ENCODE measurements around the gene ZNF438. TPM values are rescaled to one million over a fixed set of nuclear protein-coding genes. Genes with fewer than 3 reads are reported as not detected.
"Not testable (repeated sequence)": the region's sequence is repeated elsewhere in the genome, so short reads cannot be mapped to it uniquely, and the experiment has no call there.

ZNF438 gene
- total RNA-seq, 4 donors from 2014 or later = 6.1 to 14.1 (median 7.1) TPM

DNA sequence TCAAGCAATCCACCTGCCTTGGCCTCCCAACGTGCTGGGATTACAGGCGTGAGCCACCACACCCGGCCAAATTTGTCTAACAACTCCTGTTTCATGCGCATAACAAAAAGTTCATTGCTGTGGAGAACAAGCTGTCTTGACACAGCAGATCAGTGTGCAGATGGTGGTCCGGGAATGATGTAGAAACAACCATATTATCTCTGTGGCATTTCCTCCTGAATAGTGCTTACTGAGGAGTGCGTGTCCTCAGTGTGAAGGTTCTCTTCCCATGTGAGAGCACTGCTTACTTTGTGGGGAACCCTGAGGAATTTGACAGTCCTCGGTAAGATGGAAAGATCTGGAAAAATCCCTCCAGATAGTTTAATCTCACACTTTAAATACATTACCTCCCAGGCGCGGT is 30.3 kb upstream of the ZNF438 start:
- TF ChIP-seq CTCF (IDR thresholded peaks at IDR 0.05) = no peak
- no peak for TF ChIP-seq POLR2AphosphoS5 (IDR thresholded peaks at IDR 0.05)
- TF ChIP-seq EP300 (IDR thresholded peaks at IDR 0.05) = no peak
- TF ChIP-seq POLR2A (IDR thresholded peaks at IDR 0.05) = no peak
- WGBS = over 99% methylated on average over 9 of the region's 9 CpGs
- Histone ChIP-seq H3K4me1 (peaks cover 12% of the 10 kb centered on the region), H3K4me3 (no peak overlapping the region), H3K27me3 (no peaks in the 10 kb centered on the region), H3K9me3 (no peaks in the 10 kb centered on the region), H3K36me3 (no peaks in the 10 kb centered on the region), H3K27ac (no peak overlapping the region)
- no peak for DNase-seq (ENCODE audit: low spot score in 2 of 2)

DNA sequence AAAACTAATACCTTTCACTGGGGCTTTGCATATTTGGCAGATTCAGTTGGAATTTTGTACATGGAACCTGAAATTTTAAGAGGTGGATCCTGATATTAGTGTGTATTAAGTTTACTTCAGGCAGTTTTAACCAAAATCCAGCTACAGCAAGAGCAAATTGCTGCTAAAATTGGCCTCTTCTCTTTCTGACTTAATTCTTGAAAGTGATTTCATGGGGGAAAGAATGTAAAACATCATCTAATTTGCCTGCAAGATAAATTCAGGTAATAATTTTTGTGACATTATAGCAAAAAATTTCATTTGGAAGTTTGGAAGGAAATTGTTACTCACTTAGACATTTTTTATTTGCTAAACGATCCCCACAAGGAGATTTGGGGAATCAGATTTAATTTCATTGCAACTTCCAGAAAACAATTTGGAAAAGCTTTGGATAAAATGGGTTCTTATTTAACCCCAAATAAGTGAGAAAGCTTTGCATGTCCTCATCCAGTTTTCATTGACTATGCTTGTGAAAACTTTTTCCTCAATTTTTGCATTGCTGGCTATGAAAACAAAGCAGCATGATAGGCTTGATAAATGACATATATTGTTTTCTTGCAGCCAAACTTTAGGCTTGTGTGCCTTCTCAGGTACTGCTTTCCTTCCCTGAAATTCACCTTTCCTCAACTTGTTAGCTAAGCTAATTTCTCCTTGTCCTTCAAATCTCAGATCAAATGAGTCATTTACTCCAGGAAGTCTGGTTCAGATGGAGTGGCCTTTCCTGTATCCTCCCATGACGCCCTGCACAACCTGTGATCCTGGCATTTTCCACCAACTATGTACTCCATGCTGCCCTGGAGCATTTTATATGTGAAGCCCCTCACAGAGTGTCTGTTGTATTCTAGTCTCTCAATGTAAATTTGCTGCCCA is 27.4 kb upstream of the ZNF438 start:
- Histone ChIP-seq H3K27ac (no peak overlapping the region), H3K4me3 (no peak overlapping the region), H3K4me1 (peaks cover 8% of the 10 kb centered on the region), H3K36me3 (no peaks in the 10 kb centered on the region), H3K9me3 (no peaks in the 10 kb centered on the region), H3K27me3 (no peaks in the 10 kb centered on the region)
- DNase-seq (ENCODE audit: low spot score in 2 of 2) = no peak
- no peak for TF ChIP-seq POLR2A (IDR thresholded peaks at IDR 0.05)
- TF ChIP-seq CTCF (IDR thresholded peaks at IDR 0.05) = no peak
- TF ChIP-seq POLR2AphosphoS5 (IDR thresholded peaks at IDR 0.05) = no peak
- TF ChIP-seq EP300 (IDR thresholded peaks at IDR 0.05) = no peak
- 48% methylated on average over 2 of the region's 2 CpGs for WGBS

DNA sequence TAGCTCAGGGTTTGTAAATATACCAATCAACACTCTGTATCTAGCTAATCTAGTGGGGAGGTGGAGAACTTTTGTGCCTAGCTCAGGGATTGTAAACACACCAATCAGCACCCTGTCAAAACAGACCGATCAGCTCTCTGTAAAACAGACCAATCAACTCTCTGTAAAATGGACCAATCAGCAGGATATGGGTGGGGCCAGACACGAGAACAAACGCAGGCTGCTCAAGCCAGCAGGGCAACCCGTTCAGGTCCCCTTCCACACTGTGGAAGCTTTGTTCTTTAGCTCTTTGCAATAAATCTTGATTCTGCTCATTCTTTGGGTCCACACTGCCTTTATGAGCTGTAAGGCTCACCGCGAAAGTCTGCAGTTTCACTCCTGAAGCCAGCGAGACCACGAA is 25.0 kb upstream of the ZNF438 start:
- H3K27me3 ChIP-seq; H3K4me3 ChIP-seq; H3K4me1 ChIP-seq; H3K27ac ChIP-seq; H3K9me3 ChIP-seq; DNase-seq (ENCODE audit: low spot score in 2 of 2); H3K36me3 ChIP-seq: not testable (repeated sequence)
- 85% methylated on average over 8 of the region's 8 CpGs for WGBS

DNA sequence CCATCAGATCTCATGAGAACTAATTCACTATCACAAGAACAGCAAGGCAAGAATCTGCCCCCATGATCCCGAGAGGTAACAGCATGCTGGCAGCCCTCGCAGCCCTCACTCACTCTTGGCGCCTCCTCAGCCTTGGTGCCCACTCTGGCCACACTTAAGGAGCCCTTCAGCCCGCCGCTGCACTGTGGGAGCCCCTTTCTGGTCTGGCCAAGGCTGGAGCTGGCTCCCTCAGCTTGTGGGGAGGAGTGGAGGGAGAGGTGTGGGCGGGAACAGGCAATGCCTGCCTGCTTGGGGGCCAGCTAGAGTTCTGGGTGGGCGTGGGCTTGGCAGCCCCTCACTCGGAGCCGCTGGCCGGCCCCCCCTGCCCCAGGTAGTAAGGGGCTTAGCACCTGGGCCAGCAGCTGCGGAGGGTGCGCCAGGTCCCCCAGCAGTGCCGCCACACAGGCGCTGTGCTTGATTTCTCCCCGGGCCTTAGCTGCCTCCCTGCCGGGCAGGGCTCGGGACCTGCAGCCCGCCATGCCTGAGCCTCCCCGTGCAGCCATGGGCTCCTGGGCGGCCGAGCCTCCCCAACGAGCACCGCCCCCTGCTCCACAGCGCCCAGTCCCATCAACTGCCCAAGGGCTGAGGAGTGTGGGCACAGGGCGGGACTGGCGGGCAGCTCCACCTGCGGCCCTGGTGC is 24.0 kb upstream of the ZNF438 start:
- DNase-seq (ENCODE audit: low spot score in 2 of 2) = no peak
- Histone ChIP-seq H3K4me3 (no peak overlapping the region), H3K27me3 (no peaks in the 10 kb centered on the region), H3K36me3 (no peaks in the 10 kb centered on the region), H3K27ac (no peak overlapping the region), H3K4me1 (no peaks in the 10 kb centered on the region), H3K9me3 (peaks cover 4% of the 10 kb centered on the region)
- WGBS = 98% methylated on average over 8 of the region's 27 CpGs
- TF ChIP-seq POLR2AphosphoS5 (IDR thresholded peaks at IDR 0.05) (no peak), POLR2A (IDR thresholded peaks at IDR 0.05) (no peak), EP300 (IDR thresholded peaks at IDR 0.05) (no peak), CTCF (IDR thresholded peaks at IDR 0.05) (no peak)

- H3K4me1 ChIP-seq = no peaks in the 10 kb centered on the region
- DNase-seq (ENCODE audit: low spot score in 2 of 2) = no peak
- TF ChIP-seq POLR2AphosphoS5 (IDR thresholded peaks at IDR 0.05) = no peak
- no peak for TF ChIP-seq CTCF (IDR thresholded peaks at IDR 0.05)
- TF ChIP-seq POLR2A (IDR thresholded peaks at IDR 0.05) = no peak
- no peak for TF ChIP-seq EP300 (IDR thresholded peaks at IDR 0.05)
- H3K9me3 ChIP-seq = peaks cover 4% of the 10 kb centered on the region
- H3K27ac ChIP-seq = no peak overlapping the region
- H3K4me3 ChIP-seq = no peak overlapping the region
- H3K27me3 ChIP-seq = no peaks in the 10 kb centered on the region
- no peaks in the 10 kb centered on the region for H3K36me3 ChIP-seq
- 66% methylated on average over 4 of the region's 4 CpGs for WGBS
These were observed 20.0 kb upstream of the ZNF438 start for GRCh38 chr10:31051703-31052102.
